Cardiac septum (tissue), 1 donor: ENCODE results near the gene TAB3. TPM values are rescaled to one million over a fixed set of nuclear protein-coding genes. Genes with fewer than 3 reads are reported as not detected.
"Not testable (repeated sequence)": the region's sequence is repeated elsewhere in the genome, so short reads cannot be mapped to it uniquely, and the experiment has no call there.

ENCODE experiments used
- DNase-seq: peaks from one replicate; pipeline ENCODE4 v3.0.0-alpha.2; 2020; ENCODE audit warnings: low spot score
- intact Hi-C: fragments of 100-400 bp; cut with DNase I; formaldehyde crosslinking; loops from one replicate; pipeline ENCODE4 v1.14.0; 2022
- total RNA-seq: library from RNA; stranded (reverse); fragmentation: NEBNext Ultra II Directional; extraction: Animal tissue kit (Norgen Biotek cat#: 25700); gene quantifications from one replicate; pipeline ENCODE4 v1.2.1, GENCODE V29; 2021
- donor health status: DM: no; HTN: no; CAD: no.

The TAB3 gene
- total RNA-seq, 1 donor from 2014 or later = 16.1 TPM

DNA sequence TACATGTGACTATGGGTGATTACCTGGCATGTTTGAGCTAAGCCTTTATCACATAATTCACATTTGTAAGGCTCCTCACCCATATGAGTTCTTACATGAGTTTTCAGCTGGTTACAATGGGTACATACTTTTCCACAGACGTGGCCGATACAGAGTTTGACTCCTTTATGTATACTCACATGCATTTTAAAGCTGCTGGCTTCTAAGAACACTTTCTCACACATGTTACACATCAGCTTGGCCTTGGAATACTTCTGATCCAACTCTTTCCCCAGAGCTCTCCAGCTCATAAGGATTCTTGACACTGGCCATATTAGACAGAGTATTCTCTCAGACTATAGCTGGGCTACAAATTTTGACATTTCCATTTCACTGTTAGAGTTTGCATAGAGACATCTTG, 66.3 kb downstream of the TAB3 start:
- intact Hi-C loops = no loop called here
- no peak for DNase-seq

DNA sequence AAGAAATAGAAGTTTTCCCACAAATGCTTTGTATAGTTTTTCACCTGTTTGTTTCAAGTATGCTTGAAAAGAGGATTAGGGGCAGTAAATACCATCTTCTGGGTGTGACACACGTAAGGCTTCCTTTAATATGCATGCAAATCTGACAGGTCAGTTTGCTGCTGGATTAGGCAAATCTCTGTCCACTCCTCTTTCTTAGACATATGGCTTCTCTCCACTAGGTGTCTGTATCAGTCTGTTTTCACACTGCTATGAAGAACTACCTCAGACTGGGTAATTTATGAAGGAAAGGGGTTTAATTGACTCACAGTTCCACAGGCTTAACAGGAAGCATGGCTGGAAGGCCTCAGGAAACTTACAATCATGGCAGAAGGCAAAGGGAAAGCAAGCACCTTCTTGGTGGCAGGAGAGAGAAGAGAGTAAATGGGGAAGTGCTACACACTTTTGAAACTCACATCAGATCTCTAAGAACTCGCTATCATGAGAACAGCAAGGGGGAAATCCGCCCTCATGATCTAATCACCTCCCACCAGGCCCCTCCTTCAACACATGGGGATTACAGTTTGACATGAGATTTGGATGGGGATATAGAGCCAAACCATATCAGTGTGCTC, 66.9 kb downstream of the TAB3 start:
- intact Hi-C loops = no loop called here
- DNase-seq = no peak

DNA sequence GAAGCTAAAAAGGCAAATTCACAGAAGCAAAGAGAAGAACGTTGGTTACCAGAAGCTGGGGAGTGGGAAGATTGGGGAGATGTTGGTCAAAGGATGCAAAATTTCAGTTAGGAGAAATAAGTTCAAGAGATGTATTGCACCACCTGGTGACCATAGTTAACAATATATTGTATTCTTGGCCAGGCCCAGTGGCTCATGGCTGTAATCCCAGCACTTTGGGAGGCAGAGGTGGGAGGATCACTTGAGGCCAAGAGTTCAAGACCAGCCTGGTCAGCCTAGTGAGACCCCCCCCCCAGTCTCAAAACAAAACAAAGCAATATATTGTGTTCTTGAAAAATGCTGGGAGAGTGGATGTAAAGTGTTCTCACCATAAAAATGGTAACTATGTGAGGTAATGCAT, 67.9 kb downstream of the TAB3 start:
- intact Hi-C loops = no loop called here
- no peak for DNase-seq

DNA sequence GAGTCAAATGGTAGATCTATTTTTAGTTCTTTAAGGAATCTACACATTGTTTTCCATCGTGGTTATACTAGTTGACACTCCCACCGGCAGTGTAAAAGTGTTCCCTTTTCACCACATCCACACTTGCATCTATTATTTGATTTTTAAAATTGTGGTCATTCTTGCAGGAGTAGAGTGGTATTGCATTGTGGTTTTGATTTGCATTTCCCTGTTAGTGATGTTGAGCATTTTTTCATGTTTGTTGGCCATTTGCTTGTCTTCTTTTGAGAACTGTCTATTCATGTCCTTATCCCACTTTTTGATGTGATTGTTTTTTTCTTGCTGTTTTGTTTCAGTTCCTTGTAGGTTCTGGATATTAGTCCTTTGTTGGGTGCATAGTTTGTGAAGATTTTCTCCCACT, 70.0 kb downstream of the TAB3 start:
- DNase-seq = no peak
- intact Hi-C loops = no loop called here

DNA sequence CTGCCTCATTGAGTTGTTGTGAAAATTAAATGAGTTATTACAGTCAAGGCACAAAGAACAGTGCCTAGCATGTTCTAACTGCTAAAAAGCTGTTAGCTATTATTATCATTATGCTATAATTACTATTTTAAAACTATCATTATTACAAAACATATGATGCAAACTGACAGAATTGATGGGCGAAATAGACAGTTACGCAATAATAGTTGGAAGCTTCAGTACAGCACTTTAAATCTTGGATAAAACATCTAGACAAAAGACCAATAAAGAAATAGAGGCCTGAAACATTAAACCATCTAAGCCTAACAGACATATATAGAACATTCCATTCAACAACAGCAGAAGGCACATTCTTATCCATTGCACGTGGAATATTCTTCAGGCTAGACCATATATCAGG, 73.0 kb downstream of the TAB3 start:
- intact Hi-C loops = no loop called here
- no peak for DNase-seq

DNA sequence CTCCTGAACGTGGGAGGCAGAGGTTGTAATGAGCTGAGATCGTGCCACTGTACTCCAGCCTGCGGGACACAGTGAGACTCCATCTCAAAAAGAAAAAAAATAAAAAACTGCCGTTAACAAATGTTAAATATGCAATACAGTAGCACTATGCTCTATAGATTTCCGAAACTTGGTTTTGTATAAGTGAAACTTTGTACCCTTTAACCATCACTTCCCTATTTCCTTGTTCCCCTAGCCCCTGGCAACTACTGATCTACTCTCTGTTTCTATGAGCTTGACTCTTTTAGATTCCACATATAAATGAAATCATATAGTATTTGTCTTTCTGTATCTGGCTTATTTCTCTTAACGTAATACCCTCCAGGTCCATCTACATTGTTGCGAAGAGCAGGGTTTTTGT, 74.1 kb downstream of the TAB3 start:
- intact Hi-C loops = no loop called here
- no peak for DNase-seq

DNA sequence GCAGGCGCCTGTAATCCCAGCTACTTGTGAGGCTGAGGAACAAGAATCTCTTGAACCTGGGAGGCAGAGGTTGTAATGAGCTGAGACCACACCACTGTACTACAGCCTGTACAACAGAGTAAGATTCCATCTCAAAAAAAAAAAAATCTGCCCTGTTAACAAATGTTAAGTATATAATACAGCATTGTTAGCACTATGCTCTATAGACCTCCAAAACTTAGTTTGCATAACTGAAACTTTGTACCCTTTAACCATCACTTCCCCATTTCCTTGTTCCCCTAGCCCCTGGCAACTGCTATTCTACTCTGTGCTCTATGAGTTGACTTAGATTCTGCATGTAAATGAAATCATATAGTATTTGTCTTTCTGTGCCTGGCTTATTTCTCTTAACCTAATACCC, 76.7 kb downstream of the TAB3 start:
- intact Hi-C loops = no loop called here
- no peak for DNase-seq

DNA sequence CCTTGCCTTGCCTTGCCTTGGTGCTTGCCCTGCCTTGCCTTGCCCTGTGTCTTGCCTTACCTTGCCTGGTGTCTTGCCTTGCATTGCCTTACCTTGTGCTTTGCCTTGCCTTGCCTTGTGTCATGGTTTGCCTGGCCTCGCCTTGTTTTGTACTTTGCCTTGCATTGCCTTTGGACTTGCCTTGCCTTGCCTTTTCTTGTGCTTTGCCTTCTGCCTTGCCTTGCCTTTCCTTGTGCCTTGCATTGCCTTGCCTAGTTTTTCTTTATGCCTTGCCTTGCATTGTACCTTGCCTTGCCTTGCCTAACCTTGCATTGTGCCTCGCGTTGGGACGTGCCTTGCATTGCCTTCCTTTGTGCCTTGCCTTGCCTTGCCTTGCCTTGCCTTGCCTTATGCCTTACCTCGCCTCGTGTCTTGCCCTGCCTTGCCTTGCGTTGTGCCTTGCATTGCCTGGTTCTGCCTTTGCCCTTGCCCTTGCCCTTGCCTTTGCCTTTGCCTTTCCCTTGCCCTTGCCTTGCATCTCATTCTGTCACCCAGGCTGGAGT, 82.8 kb downstream of the TAB3 start:
- intact Hi-C loops = no loop called here
- no peak for DNase-seq

DNA sequence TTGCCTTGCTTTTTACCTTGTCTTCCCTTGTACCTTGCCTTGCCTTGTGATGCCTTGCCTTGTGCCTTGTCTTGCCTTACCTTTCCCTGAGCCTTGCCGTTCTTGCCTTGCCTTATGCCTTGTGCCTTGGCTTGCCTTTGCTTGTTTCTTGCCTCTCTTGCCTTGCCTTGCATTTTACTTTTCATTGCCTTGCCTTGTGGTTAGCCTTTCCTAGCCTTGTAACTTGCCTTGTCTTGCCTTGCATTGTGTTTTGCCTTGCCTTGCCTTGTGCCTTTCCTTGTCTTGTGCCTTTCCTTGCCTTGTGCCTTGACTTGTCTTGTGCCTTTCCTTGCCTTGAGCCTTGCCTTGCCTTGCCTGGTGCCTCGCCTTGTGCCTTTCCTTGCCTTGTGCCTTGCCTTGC, 84.6 kb downstream of the TAB3 start:
- intact Hi-C loops = no loop called here
- no peak for DNase-seq

DNA sequence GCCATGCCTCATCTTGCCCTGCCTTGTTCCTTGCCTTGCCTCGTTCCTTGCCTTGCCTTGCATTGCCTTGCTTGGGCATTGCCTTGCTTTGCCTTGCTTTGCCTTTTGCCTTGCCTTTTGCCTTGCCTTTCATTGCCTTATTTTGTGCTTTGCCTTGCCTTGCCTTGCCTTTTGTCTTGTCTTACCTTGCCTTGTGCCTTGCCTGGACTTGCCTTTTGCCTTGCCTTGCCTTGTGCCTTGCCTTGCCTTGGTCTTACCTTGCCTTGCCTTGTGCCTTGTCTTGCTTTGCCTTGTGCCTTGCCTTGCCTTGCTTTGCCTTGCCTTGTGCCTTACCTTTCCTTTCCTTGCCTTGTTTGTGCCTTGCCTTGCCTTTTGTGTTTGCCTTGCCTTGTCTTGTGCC, 88.2 kb downstream of the TAB3 start:
- DNase-seq = no peak
- intact Hi-C loops = no loop called here

DNA sequence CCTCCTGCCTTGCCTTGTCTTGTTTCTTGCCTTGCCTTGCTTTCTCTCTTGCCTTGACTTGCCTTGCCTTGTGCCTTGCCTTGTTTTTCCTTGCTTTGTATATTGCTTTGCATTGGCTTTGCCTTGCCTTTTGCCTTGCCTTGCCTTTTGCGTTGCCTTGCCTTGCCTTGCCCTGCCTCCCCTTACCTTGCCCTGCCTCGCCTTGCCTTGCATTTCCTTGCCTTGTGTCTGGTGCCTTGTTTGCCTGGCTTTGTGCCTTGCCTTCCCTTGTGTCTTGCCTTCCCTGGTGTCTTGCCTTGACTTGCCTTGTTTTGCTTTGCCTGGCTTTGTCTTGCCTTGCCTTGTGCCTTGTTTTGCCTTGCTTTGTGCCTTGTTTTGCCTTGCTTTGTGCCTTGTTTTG, 89.7 kb downstream of the TAB3 start:
- no peak for DNase-seq
- intact Hi-C loops = no loop called here

DNA sequence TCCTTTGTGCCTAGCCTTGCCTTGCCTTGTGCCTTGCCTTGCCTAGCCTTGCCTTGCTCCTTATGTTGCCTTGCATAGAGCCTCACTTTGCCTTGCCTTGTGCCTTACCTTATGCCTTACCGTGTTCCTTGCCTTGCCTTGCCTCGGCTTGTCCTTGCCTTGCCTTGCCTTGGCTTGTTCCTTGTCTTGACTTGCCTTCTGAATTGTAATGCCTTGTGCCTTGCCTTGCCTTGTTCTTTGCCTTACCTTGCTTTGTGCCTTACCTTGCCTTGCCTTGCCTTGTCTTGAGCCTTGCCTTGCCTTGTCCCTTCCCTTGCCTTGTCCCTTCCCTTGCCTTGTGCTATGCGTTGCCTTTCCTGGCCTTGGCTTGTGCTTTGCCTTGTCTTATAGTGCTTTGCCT, 90.2 kb downstream of the TAB3 start:
- DNase-seq = no peak
- intact Hi-C loops = no loop called here

DNA sequence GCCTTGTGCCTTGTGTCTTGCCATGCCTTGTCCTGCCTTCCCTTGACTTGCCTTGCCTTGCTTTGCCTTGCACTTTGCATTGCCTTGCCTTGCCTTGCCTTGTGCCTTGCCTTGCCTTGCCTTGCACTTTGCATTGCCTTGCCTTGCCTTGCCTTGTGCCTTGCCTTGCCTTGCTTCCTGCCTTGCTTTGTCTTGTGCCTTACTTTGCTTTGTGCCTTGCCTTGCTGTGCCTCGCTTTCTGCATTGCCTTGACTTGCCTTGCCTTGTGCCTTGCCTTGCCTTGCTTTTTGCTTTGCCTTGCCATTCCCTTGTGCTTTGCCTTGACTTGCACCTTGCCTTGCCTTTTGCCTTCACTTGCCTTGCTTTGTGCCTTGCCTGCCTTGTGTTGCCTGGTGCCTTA, 91.8 kb downstream of the TAB3 start:
- intact Hi-C loops, DNase-seq: not testable (repeated sequence)

DNA sequence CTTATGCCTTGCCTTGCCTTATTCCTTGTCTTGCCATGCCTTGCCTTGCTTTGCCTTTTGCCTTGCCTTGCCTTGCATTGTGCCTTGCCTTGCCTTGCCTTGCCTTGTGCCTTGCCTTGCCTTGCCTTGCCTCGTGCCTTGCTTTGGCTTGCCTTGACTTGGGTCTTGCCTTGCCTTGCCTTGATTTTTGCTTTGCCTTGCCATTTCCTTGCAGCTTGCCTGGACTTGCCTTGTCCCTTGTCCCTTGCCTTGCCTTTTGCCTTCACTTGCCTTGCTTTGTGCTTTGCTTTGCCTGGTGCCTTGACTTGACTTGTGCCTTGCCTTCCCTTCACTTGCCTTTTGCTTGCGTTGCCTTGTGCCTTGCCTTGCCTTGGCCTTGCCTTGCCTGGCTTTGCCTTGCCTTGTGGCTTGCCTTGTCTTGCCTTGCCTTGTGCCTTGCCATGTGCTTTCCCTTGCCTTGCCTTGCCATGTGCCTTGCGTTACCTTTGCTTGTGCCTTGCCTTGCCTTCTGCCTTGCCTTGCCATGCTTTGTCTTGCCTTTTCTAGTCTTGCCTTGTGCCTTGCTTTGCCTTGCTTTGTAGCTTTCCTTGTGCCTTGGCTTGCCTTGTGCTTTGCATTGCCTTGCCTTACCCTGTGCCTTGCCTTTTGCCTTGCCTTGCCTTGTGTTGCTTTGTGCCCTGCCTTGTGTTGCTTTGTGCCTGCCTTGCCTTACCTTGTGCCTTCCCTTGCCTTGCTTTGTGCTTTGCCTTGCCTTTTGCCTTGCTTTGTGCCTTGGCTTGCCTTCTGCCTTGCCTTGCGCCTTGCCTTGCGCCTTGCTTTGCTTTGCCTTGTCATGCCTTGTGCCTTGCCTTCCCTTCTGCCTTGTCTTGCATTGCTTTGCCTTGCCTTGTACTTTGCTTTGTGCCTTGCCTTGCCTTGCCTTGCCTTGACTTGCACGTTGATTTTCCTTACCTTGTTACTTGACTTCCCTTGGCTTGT, 92.8 kb downstream of the TAB3 start:
- intact Hi-C loops = no loop called here
- DNase-seq = peak; percentile 56

DNA sequence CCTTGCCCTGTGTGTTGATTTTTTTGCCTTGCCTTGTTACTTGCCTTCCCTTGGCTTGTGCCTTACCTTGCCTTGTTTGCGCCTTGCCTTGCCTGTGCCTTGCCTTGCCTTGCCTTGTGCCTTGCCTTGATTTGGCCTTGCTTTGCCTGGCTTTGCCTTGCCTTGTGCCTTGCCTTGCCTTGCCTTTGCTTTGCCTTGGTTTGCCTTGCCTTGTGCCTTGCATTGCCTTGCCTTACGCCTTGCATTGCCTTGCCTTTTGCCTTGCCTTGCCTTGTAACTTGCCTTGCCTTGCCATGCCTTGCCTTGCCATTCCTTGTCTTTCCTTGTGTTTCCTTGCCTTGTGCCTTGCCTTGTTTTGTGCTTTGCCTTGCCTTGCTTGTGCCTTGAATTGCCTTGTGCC, 94.6 kb downstream of the TAB3 start:
- intact Hi-C loops = no loop called here
- DNase-seq = peak; percentile 47

DNA sequence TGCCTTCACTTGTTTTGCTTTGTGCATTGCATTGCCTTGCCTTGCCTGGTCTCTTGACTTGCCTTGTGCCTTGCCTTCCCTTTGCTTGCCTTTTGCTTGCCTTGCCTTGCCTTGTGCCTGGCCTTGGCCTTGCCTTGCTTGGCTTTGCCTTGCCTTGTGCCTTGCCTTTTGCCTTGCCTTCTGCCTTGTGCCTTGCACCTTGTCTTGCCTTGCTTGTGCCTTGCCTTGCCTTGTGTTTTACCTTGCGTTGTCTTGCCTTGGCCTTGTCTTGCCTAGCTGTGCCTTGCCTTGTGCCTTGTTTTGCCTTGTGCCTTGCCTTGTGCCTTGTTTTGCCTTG, 95.3 kb downstream of the TAB3 start:
- no peak for DNase-seq
- intact Hi-C loops = no loop called here

DNA sequence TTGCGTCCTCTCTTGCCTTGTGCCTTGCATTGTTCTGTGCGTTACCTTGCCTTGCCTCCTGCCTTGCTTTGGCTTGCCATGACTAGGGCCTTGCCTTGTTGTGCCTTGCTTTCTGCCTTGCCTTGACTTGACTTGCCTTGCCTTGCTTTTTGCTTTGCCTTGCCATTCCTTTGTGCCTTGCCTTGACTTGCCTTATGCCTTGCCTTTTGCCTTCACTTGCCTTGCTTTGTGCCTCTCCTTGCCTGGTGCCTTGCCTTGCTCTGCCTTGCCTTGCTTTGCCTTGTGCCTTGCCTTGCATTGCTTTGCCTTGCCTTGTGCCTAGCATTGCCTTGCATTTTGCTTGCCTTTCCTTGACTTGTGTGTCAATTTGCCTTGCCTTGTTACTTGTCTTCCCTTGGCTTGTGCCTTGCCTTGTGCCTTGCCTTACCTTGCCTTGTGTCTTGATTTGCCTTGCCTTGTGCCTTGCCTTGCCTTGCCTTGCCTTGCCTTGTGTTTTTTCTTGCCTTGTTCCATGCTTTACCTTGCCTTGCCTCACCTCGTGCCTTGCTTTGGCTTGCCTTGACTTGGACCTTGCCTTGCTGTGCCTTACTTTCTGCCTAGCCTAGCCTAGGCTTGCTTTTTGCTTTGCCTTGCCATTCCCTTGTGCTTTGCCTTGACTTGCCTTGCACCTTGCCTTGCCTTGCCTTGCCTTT, 95.8 kb downstream of the TAB3 start:
- DNase-seq = peak; percentile 22
- intact Hi-C loops = no loop called here

DNA sequence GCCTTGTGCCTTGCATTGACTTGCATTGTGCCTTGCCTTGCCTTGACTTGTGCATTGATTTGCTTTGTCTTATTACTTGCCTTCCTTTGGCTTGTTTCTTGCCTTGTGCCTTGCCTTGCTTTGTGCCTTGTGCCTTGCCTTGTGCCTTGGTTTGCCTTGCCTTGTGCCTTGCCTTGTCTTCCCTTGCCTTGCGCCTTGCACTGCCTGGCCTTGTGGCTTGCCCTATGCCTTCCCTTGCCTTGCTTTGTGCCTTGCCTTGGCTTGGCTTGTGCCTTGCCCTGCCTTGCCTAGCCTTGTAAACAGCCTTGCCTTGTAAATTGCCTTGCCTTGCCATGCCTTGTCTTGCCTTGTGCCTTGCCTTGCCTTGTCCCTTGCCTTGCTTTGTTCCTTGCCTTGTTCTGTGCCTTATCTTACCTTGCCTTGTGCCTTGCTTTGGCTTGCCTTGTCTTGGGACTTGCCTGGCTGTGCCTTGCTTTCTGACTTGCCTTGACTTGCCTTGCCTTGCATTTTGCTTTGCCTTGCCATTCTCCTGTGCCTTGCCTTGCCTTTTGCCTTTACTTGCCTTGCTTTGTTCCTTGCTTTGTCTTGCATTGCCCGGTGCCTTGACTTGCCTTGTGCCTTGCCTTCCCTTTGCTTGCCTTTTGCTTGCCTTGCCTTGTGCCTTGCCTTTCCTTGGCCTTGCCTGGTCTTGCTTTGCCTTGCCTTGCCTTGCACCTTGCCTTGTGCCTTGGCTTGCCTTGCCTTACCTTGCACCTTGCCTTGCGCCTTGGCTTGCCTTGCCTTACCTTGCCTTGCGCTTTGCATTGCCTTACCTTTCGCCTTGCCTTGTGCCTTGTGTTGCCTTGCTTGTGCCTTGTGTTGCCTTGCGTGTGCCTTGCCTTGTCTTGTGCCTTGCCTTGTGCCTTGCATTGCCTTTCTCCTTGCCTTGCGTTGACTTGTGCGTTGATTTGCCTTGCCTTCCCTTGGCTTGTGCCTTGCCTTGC, 97.5 kb downstream of the TAB3 start:
- DNase-seq = peak; percentile 43
- intact Hi-C loops = no loop called here

DNA sequence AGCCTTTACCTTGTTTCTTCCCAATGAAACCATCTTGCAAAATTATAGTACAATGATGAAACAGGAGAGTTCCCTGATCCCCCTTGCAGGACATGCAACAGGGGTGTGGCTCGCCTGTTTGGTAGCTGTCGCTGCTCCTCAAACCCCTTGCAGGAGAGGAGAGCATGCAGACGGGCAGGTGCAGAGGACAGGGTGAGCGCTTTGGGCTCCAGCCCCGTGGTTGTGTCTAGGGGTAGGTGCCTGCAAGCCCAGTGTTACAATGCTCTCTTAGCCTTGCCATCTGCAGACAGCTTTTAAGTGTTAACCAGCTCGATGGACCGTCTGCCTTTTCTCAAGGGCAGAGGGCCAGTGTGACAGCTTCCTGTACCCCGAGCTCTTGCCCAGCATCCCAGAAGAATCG, 102.0 kb downstream of the TAB3 start:
- DNase-seq = no peak
- intact Hi-C loops = no loop called here
